Astrocyte (in vitro differentiated cells and primary cell): ENCODE measurements around the gene ADCY1. TPM values are rescaled to one million over a fixed set of nuclear protein-coding genes. Genes with fewer than 3 reads are reported as not detected.

Source experiments
- DNase-seq: peaks from one replicate; pipeline ENCODE4 v3.0.0-alpha.2; 2010; ENCODE audit warnings: low read depth
- FAIRE-seq: peaks from 2 replicates; lab custom pipeline; 2011; peaks lifted over from hg19 to GRCh38; lab: Jason Lieb, UNC
- H2AFZ ChIP-seq: 2 replicates; pipeline ENCODE4 v1.6.0; 2012; ENCODE audit warnings: low read depth, low read length, inconsistent platforms
- H3K27ac ChIP-seq: 2 replicates; pipeline ENCODE4 v1.5.1; 2011; ENCODE audit warnings: low read depth, low read length, inconsistent platforms
- H3K27me3 ChIP-seq: 2 replicates; pipeline ENCODE4 v1.6.0; 2011; ENCODE audit warnings: low read length, inconsistent platforms; ENCODE audit not compliant: insufficient read depth
- H3K36me3 ChIP-seq: 2 replicates; pipeline ENCODE4 v1.5.1; 2011; ENCODE audit warnings: low read length, inconsistent platforms; ENCODE audit not compliant: insufficient read depth
- H3K4me1 ChIP-seq: 2 replicates; pipeline ENCODE4 v1.5.1; 2011; ENCODE audit warnings: low read length, inconsistent platforms; ENCODE audit not compliant: insufficient read depth
- H3K4me2 ChIP-seq: 2 replicates; pipeline ENCODE4 v1.6.0; 2012; ENCODE audit warnings: low read length, inconsistent platforms
- H3K4me3 ChIP-seq: 2 replicates; pipeline ENCODE4 v1.5.1; 2011; ENCODE audit warnings: low read depth, mild to moderate bottlenecking, low read length, inconsistent platforms; ENCODE audit not compliant: insufficient read depth
- H3K79me2 ChIP-seq: 2 replicates; pipeline ENCODE4 v1.6.0; 2012; ENCODE audit warnings: mild to moderate bottlenecking, low read length, inconsistent platforms; ENCODE audit not compliant: insufficient read depth
- H3K9ac ChIP-seq: 2 replicates; pipeline ENCODE4 v1.6.0; 2012; ENCODE audit warnings: mild to moderate bottlenecking, low read length, inconsistent platforms
- H3K9me3 ChIP-seq: 2 replicates; pipeline ENCODE4 v1.5.1; 2012; ENCODE audit warnings: low read depth, mild to moderate bottlenecking, low read length, inconsistent platforms; ENCODE audit not compliant: insufficient read depth
- H4K20me1 ChIP-seq: 2 replicates; pipeline ENCODE4 v1.6.0; 2012; ENCODE audit warnings: low read length, inconsistent platforms; ENCODE audit not compliant: insufficient read depth
- H3K27ac Mint-ChIP-seq: one replicate; pipeline ENCODE4 v1.8.0; 2021; ENCODE audit warnings: mild to moderate bottlenecking, mixed read lengths; ENCODE audit not compliant: unreplicated experiment
- H3K27me3 Mint-ChIP-seq: one replicate; pipeline ENCODE4 v1.8.0; 2021; ENCODE audit warnings: low read depth, mixed read lengths; ENCODE audit not compliant: unreplicated experiment
- H3K36me3 Mint-ChIP-seq: one replicate; pipeline ENCODE4 v1.8.0; 2021; ENCODE audit warnings: low read depth, mixed read lengths; ENCODE audit not compliant: unreplicated experiment
- H3K4me1 Mint-ChIP-seq: one replicate; pipeline ENCODE4 v1.8.0; 2021; ENCODE audit warnings: low read depth, mixed read lengths; ENCODE audit not compliant: unreplicated experiment
- H3K4me3 Mint-ChIP-seq: one replicate; pipeline ENCODE4 v1.8.0; 2021; ENCODE audit warnings: mild to moderate bottlenecking, moderate library complexity, mixed read lengths; ENCODE audit not compliant: unreplicated experiment
- H3K9me3 Mint-ChIP-seq: one replicate; pipeline ENCODE4 v1.8.0; 2021; ENCODE audit warnings: mild to moderate bottlenecking, mixed read lengths; ENCODE audit not compliant: unreplicated experiment
- CTCF ChIP-seq: IDR thresholded peaks from 2 replicates; pipeline ENCODE4 v1.5.1; 2011; ENCODE audit warnings: low read depth, mild to moderate bottlenecking, inconsistent platforms, low read length, moderate library complexity; ENCODE audit not compliant: insufficient read depth
- EZH2 ChIP-seq: IDR thresholded peaks from 2 replicates; pipeline ENCODE4 v1.6.1; 2012; ENCODE audit warnings: mild to moderate bottlenecking, low read length, inconsistent platforms; ENCODE audit not compliant: insufficient read depth
- total RNA-seq: library from RNA; stranded (reverse); gene quantifications from 2 replicates; pipeline ENCODE4 v1.2.1, GENCODE V29; 2021

The ADCY1 gene
- total RNA-seq, 1 donor from 2014 or later: 1.6 TPM

- Histone ChIP-seq H3K9me3 (no peaks in the 10 kb centered on the region), H3K27ac (no peak overlapping the region), H3K9ac (no peak overlapping the region), H3K27me3 (no peaks in the 10 kb centered on the region), H3K36me3 (no peaks in the 10 kb centered on the region), H2AFZ (no peak overlapping the region), H3K79me2 (no peaks in the 10 kb centered on the region), H3K4me3 (no peak overlapping the region), H3K4me2 (no peak overlapping the region), H3K4me1 (peaks cover 17% of the 10 kb centered on the region), H4K20me1 (no peaks in the 10 kb centered on the region)
- Mint-ChIP-seq H3K4me1 (peaks cover 13% of the 10 kb centered on the region), H3K9me3 (peaks cover under 1% of the 10 kb centered on the region), H3K36me3 (peaks cover 4% of the 10 kb centered on the region), H3K4me3 (no peak overlapping the region), H3K27ac (no peak overlapping the region), H3K27me3 (peaks cover 2% of the 10 kb centered on the region)
- no peak for TF ChIP-seq EZH2
- TF ChIP-seq CTCF: no peak
- FAIRE-seq: no peak
- DNase-seq: no peak
Observed at GRCh38 chr7:45688382-45688781, 114.2 kb downstream of the ADCY1 start.

GRCh38 chr7:45689011-45689796 lies 115.0 kb downstream of the ADCY1 start:
- peak; percentile 89 for DNase-seq
- no peaks in the 10 kb centered on the region for H3K9me3 ChIP-seq
- H4K20me1 ChIP-seq: no peaks in the 10 kb centered on the region
- peak overlapping the region; percentile 71 for H3K27ac ChIP-seq
- no peaks in the 10 kb centered on the region for H3K27me3 ChIP-seq
- peak; percentile 88 for FAIRE-seq
- H3K4me1 ChIP-seq: peaks cover 17% of the 10 kb centered on the region
- H3K36me3 ChIP-seq: no peaks in the 10 kb centered on the region
- peak overlapping the region; percentile 68 for H2AFZ ChIP-seq
- H3K4me1 Mint-ChIP-seq: peaks cover 13% of the 10 kb centered on the region
- peaks cover 2% of the 10 kb centered on the region for H3K27me3 Mint-ChIP-seq
- H3K4me3 ChIP-seq: no peak overlapping the region
- no peaks in the 10 kb centered on the region for H3K9me3 Mint-ChIP-seq
- TF ChIP-seq CTCF (no peak), EZH2 (no peak)
- H3K27ac Mint-ChIP-seq: peak overlapping the region; percentile 87
- peak overlapping the region; percentile 71 for H3K4me3 Mint-ChIP-seq
- H3K4me2 ChIP-seq: peak overlapping the region; percentile 45
- peaks cover 4% of the 10 kb centered on the region for H3K36me3 Mint-ChIP-seq
- no peaks in the 10 kb centered on the region for H3K79me2 ChIP-seq
- peak overlapping the region; percentile 54 for H3K9ac ChIP-seq
